BE2C (cell line): ENCODE measurements around the gene SLFNL1.

Experiments
- DNase-seq: peaks from one replicate; pipeline ENCODE4 v3.0.0-alpha.2; 2020
- H3K27me3 ChIP-seq: fragments of 250-450 bp; sonication (Bioruptor Pico); 2 replicates; pipeline ENCODE4 v1.5.1; 2020; ENCODE audit warnings: mild to moderate bottlenecking
- H3K36me3 ChIP-seq: fragments of 250-450 bp; sonication (Bioruptor Pico); 2 replicates; pipeline ENCODE4 v1.5.1; 2020; ENCODE audit warnings: mild to moderate bottlenecking
- H3K4me1 ChIP-seq: fragments of 250-450 bp; sonication (Bioruptor Pico); 2 replicates; pipeline ENCODE4 v1.5.1; 2020
- H3K4me3 ChIP-seq: 2 replicates; pipeline ENCODE4 v1.5.1; 2011; ENCODE audit warnings: low read depth, low read length
- H3K9me3 ChIP-seq: fragments of 250-450 bp; sonication (Bioruptor Pico); 2 replicates; pipeline ENCODE4 v1.5.1; 2020
- TF ChIP-seq, protein P1 (sequence below): IDR thresholded peaks from 2 replicates; pipeline ENCODE4 v1.5.1; 2012; ENCODE audit warnings: mild to moderate bottlenecking, low read depth, low read length

SLFNL1 gene

DNA sequence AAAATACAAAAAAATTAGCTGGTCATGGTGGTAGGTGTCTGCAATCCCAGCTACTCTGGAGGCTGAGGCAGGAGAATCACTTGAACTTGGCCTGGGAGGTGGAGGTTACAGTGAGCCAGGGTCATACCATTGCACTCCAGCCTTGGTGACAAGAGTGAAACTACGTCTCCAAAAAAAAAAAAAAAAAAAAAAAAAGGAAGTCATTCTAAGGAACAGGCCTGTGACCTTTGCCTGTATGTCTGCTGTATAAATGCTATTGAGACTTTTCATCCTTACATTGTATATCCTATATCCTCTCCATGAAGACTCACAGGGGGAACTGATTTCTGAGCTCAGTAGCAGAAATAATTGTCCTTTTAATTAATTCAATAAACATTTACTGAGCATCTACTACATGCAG is 49.6 kb downstream of the SLFNL1 start:
- no peaks in the 10 kb centered on the region for H3K4me1 ChIP-seq
- no peaks in the 10 kb centered on the region for H3K36me3 ChIP-seq
- no peaks in the 10 kb centered on the region for H3K27me3 ChIP-seq
- H3K9me3 ChIP-seq = no peaks in the 10 kb centered on the region
- no peak for DNase-seq
- TF ChIP-seq, protein P1, sequence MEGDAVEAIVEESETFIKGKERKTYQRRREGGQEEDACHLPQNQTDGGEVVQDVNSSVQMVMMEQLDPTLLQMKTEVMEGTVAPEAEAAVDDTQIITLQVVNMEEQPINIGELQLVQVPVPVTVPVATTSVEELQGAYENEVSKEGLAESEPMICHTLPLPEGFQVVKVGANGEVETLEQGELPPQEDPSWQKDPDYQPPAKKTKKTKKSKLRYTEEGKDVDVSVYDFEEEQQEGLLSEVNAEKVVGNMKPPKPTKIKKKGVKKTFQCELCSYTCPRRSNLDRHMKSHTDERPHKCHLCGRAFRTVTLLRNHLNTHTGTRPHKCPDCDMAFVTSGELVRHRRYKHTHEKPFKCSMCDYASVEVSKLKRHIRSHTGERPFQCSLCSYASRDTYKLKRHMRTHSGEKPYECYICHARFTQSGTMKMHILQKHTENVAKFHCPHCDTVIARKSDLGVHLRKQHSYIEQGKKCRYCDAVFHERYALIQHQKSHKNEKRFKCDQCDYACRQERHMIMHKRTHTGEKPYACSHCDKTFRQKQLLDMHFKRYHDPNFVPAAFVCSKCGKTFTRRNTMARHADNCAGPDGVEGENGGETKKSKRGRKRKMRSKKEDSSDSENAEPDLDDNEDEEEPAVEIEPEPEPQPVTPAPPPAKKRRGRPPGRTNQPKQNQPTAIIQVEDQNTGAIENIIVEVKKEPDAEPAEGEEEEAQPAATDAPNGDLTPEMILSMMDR = no peak
- H3K4me3 ChIP-seq = no peak overlapping the region

DNA sequence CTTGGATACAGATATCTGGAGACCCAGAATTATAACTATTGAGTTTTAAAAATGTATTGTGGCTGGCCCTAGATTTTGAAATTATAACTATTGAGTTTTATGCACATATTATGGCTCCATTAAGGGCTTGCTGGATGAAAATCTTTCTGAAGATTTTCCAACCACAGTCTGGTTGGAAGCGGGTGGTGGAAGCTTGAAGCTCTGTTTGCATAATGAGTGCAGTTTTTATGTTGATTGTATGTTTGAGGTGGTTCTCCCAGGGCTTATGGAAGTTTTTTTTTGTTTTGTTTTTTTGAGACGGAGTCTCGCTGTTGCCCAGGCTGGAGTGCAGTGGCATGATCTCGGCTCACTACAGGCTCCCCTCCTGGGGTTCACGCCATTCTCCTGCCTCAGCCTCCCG is 52.1 kb downstream of the SLFNL1 start:
- no peak overlapping the region for H3K4me3 ChIP-seq
- no peaks in the 10 kb centered on the region for H3K36me3 ChIP-seq
- H3K27me3 ChIP-seq = no peaks in the 10 kb centered on the region
- TF ChIP-seq, protein P1 = no peak
- DNase-seq = no peak
- H3K4me1 ChIP-seq = no peaks in the 10 kb centered on the region
- H3K9me3 ChIP-seq = no peaks in the 10 kb centered on the region

DNA sequence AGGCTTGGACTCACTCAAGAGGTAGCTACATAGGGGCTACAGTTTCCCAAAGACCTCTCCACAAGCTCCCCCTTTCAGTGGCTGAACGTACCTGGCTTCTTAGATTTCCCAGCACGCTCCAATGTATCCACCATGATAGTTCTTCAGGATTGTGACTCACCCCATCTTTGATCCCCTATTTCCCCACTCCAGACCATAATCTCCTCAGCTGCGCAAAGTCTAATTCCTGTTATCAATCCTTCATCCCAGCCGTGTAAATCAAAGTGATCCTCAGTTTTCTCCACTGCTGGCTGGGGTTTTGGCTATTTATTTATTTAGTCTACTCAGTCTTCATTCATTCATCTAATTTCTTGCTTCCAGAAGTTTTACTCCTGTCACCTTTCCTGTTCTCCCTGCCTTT is 55.1 kb downstream of the SLFNL1 start:
- Histone ChIP-seq H3K27me3 (no peaks in the 10 kb centered on the region), H3K4me3 (no peak overlapping the region), H3K36me3 (no peaks in the 10 kb centered on the region), H3K4me1 (no peaks in the 10 kb centered on the region), H3K9me3 (no peaks in the 10 kb centered on the region)
- no peak for DNase-seq
- TF ChIP-seq, protein P1 = no peak
